ENCODE results near the gene NFS1. TPM values are rescaled to one million over a fixed set of nuclear protein-coding genes. Genes with fewer than 3 reads are reported as not detected.

NFS1 gene
- total RNA-seq, 3 donors from 2014 or later = 31.7 to 39.7 (median 36.1) TPM

DNA sequence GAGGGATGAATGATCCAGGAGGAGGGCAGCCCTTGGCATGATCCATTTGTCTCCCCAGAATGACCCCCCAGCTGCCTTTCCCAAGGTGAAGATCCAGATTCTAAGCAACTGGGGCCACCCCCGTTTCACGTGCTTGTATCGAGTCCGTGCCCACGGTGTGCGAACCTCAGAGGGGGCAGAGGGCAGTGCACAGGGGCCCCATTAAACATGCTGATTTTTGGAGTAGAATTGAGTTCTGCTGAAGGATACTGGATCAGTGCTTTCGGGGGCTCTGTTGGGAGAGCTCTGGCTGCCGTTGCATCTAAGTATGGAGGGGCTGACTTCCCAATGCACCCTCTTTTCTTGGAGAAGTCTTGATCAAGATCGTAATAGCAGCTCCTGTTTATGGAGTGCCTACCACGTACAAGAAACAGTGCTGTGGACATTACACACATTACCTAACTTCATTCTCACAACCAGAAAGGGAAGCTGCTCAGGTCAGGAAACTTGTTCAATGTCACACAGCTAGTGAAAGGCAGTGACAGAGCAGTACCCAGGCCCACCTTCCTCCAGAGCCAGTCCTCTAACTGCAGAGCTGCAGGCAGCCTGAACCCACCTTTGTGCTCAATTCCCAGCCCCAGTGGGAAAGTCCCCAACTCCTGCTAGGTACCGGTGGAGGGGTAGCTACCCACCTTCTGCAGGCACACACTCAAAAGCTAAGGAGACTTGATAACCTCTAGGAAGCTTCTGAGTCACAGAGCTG, 78.2 kb downstream of the NFS1 start:
- no peaks in the 10 kb centered on the region for H3K9me3 ChIP-seq

GRCh38 chr20:35619196-35620095, 79.7 kb downstream of the NFS1 start:
- Histone ChIP-seq H3K27me3 (no peaks in the 10 kb centered on the region), H3K4me1 (peaks cover 7 to 8% of the 10 kb centered on the region in 2 donors), H3K27ac (peak overlapping the region; percentile 26 to 90), H3K36me3 (no peaks in the 10 kb centered on the region), H3K9me3 (no peaks in the 10 kb centered on the region), H3K4me3 (peak overlapping the region; percentile 27 to 69 (median 54))
- intact Hi-C loops (cut with DNase I; ENCODE audit: low total_unique reads) = loop anchor here (1.0 kb wide), 1 partner anchor 37 kb away; no protein-coding TSS in a partner anchor
- DNase-seq (ENCODE audit: low spot score in 2 of 2) = peak; percentile 64 to 71
- TF ChIP-seq POLR2A (IDR thresholded peaks at IDR 0.05) (no peak), CTCF (IDR thresholded peaks at IDR 0.05) (peak in 1 of 3 donors; percentile 11), POLR2AphosphoS5 (IDR thresholded peaks at IDR 0.05) (no peak)

More for the DNA sequence above, 78.2 kb downstream of the NFS1 start:
- Histone ChIP-seq H3K27ac (no peak overlapping the region), H3K36me3 (peaks cover 6% of the 10 kb centered on the region), H3K27me3 (no peaks in the 10 kb centered on the region), H3K4me1 (peaks cover 7 to 8% of the 10 kb centered on the region in 2 donors), H3K4me3 (no peak overlapping the region)
- intact Hi-C loops (cut with DNase I; ENCODE audit: low total_unique reads) = no loop called here
- TF ChIP-seq CTCF (IDR thresholded peaks at IDR 0.05) = no peak
- DNase-seq (ENCODE audit: low spot score in 2 of 2) = no peak

DNA sequence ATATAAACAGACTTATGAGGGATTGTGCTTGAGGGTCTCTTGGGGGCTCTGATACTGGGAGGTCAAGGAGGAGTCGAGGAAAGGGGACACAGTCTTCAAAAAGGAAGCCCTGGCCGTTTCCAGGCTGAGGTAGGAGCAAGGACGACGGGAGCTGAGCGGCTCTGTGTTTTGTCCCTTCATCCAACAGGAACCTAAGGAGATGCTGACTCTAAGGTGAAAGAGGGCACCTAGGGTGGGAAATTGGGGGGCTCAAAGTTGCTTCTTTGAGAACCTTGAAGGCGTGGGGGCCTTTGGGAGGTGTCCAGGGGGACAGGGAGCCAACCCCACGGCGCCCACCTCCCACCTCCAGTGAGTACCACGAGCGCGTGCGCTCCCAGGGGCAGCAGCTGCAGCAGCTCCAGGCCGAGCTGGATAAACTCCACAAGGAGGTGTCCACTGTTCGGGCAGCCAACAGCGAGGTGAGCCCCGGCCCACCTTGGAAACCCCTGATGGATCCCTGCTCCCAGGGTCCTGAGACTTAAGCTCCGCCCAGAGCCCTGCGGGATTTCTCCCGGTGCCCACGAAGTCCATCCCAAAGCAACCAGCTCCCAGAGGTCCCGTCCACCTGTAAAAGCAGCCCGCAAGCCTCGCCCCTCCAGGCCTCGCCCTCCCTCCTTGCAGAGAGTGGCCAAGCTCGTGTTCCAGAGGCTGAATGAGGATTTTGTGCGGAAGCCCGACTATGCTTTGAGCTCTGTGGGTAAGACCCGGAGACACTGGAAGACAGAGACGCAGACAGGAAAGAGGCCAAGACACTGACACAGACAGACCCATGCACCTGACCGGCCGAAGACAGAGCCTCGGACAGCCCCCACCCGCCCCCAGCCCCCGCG, 80.7 kb downstream of the NFS1 start:
- intact Hi-C loops (cut with DNase I; ENCODE audit: low total_unique reads) = loop anchor here (1.0 kb wide), 1 partner anchor 36 kb away; no protein-coding TSS in a partner anchor
- H3K27ac ChIP-seq = peak overlapping the region; percentile 26 to 90
- no peaks in the 10 kb centered on the region for H3K9me3 ChIP-seq
- TF ChIP-seq POLR2A (IDR thresholded peaks at IDR 0.05) (no peak), CTCF (IDR thresholded peaks at IDR 0.05) (no peak), POLR2AphosphoS5 (IDR thresholded peaks at IDR 0.05) (no peak)
- H3K36me3 ChIP-seq = no peaks in the 10 kb centered on the region
- H3K4me1 ChIP-seq = peaks cover 7 to 8% of the 10 kb centered on the region in 2 donors
- no peaks in the 10 kb centered on the region for H3K27me3 ChIP-seq
- DNase-seq (ENCODE audit: low spot score in 2 of 2) = no peak
- H3K4me3 ChIP-seq = peak overlapping the region; percentile 27 to 69 (median 54)

Other genes starting within 250 kb of the NFS1 start
- 10 to 100 TPM; 22.2 to 28.5 (median 23.3) TPM for gene CEP250, start 243.8 kb downstream of the NFS1 start, total RNA-seq
- gene C20orf173, start 169.7 kb downstream of the NFS1 start, total RNA-seq = not detected
- 100 to 1,000 TPM; 221 to 243 (median 239) TPM for gene ERGIC3, start 157.3 kb downstream of the NFS1 start, total RNA-seq
- gene SPAG4, start 83.5 kb downstream of the NFS1 start, total RNA-seq = 1 to 10 TPM; 3.4 to 9.2 (median 3.4) TPM
- gene CPNE1, start 34.5 kb downstream of the NFS1 start, total RNA-seq = 100 to 1,000 TPM in 2 of 3 donors, 10 to 100 TPM in 1; 41.1 to 135 (median 117) TPM
- gene RBM12, start 34.5 kb downstream of the NFS1 start, total RNA-seq = 10 to 100 TPM; 22.7 to 40.1 (median 34.4) TPM
- 100 to 1,000 TPM; 231 to 348 (median 306) TPM for gene ROMO1, start 53 bp upstream of the NFS1 start, total RNA-seq
- gene RBM39, start 42.9 kb upstream of the NFS1 start, total RNA-seq = 100 to 1,000 TPM; 305 to 660 (median 527) TPM
- 10 to 100 TPM; 48.5 to 60.0 (median 59.7) TPM for gene PHF20, start 72.7 kb upstream of the NFS1 start, total RNA-seq